ENCODE data around the gene SLC4A11. TPM values are rescaled to one million over a fixed set of nuclear protein-coding genes. Genes with fewer than 3 reads are reported as not detected.

Gene SLC4A11
- total RNA-seq, 1 experiment from 2014 or later, result 5.7 TPM

DNA sequence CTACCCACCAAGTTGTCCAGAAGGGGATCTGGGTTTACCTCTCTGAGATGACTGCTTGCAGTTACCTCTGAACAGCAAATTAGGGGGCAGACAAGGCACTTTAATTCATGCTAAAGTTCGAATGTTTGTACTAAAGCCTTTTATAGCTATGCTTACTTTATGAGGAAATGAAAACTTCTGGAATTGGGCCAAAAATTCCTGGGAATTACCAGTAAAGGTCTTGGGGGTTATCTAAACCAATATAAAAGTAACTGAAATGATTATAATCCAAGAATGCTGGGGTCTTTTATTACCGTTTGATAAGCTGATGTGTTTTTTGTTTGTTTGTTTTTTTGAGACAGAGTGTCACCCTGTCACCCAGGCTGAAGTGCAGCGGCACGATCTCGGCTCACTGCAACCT is 57.7 kb downstream of the SLC4A11 start:
- ChIA-PET POLR2A (interaction anchor here (0.7 kb wide), 1 partner anchor 44 kb away, joined by 4 read pairs; no protein-coding TSS in a partner anchor), CTCF (interaction anchor here (0.8 kb wide), 1 partner anchor 128 kb away, joined by 3 read pairs; no protein-coding TSS in a partner anchor)
- TF ChIP-seq, protein P1, sequence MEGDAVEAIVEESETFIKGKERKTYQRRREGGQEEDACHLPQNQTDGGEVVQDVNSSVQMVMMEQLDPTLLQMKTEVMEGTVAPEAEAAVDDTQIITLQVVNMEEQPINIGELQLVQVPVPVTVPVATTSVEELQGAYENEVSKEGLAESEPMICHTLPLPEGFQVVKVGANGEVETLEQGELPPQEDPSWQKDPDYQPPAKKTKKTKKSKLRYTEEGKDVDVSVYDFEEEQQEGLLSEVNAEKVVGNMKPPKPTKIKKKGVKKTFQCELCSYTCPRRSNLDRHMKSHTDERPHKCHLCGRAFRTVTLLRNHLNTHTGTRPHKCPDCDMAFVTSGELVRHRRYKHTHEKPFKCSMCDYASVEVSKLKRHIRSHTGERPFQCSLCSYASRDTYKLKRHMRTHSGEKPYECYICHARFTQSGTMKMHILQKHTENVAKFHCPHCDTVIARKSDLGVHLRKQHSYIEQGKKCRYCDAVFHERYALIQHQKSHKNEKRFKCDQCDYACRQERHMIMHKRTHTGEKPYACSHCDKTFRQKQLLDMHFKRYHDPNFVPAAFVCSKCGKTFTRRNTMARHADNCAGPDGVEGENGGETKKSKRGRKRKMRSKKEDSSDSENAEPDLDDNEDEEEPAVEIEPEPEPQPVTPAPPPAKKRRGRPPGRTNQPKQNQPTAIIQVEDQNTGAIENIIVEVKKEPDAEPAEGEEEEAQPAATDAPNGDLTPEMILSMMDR (IDR thresholded peaks at IDR 0.05; ENCODE audit: unreplicated experiment), result no peak
- H3K27me3 Mint-ChIP-seq (ENCODE audit: insufficient read depth, unreplicated experiment), result no peaks in the 10 kb centered on the region
- H3K4me1 Mint-ChIP-seq (ENCODE audit: insufficient read depth, unreplicated experiment), result peaks cover 10% of the 10 kb centered on the region
- intact Hi-C loops (cut with micrococcal nuclease), result no loop called here
- peaks cover 6% of the 10 kb centered on the region for H3K36me3 Mint-ChIP-seq (ENCODE audit: insufficient read depth, unreplicated experiment)
- H3K4me3 Mint-ChIP-seq (ENCODE audit: unreplicated experiment), result no peak overlapping the region
- H3K9me3 Mint-ChIP-seq (ENCODE audit: unreplicated experiment), result no peaks in the 10 kb centered on the region
- no TSS peak for BruUV-seq (replicated peaks)
- DNase-seq (ENCODE audit: unreplicated experiment), result no peak
- no peak overlapping the region for H3K27ac Mint-ChIP-seq (ENCODE audit: low read depth, unreplicated experiment)

DNA sequence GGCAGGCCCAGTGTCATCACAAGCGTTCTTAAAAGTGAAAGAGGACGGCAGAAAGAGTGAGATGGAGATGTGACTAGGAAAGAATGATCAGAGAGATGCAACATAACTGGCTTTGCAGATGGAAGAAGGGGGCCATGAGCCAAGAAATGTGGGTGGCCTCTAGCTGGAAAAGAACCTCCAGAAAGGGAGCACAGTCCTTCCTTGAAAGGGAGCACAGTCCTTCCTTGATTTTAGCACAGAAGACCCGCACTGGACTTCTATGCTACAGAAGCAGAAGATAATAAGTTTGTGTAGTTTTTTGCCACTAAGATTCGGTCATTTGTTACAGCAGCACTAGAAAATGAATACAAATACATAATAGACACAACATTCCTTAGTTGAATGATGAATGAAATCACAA is 58.7 kb downstream of the SLC4A11 start:
- no peaks in the 10 kb centered on the region for H3K9me3 Mint-ChIP-seq (ENCODE audit: unreplicated experiment)
- peaks cover 14% of the 10 kb centered on the region for H3K4me1 Mint-ChIP-seq (ENCODE audit: insufficient read depth, unreplicated experiment)
- TF ChIP-seq, protein P1 (IDR thresholded peaks at IDR 0.05; ENCODE audit: unreplicated experiment), result no peak
- no peak for DNase-seq (ENCODE audit: unreplicated experiment)
- ChIA-PET CTCF (interaction anchor here (0.6 kb wide), 1 partner anchor 39 kb away, joined by 3 read pairs; no protein-coding TSS in a partner anchor), POLR2A (interaction anchor here (2.3 kb wide), 1 partner anchor 23 kb away, joined by 14 read pairs; no protein-coding TSS in a partner anchor)
- no peak overlapping the region for H3K4me3 Mint-ChIP-seq (ENCODE audit: unreplicated experiment)
- no TSS peak for BruUV-seq (replicated peaks)
- no peak overlapping the region for H3K27ac Mint-ChIP-seq (ENCODE audit: low read depth, unreplicated experiment)
- H3K27me3 Mint-ChIP-seq (ENCODE audit: insufficient read depth, unreplicated experiment), result no peaks in the 10 kb centered on the region
- H3K36me3 Mint-ChIP-seq (ENCODE audit: insufficient read depth, unreplicated experiment), result peaks cover 4% of the 10 kb centered on the region
- intact Hi-C loops (cut with micrococcal nuclease), result no loop called here

DNA sequence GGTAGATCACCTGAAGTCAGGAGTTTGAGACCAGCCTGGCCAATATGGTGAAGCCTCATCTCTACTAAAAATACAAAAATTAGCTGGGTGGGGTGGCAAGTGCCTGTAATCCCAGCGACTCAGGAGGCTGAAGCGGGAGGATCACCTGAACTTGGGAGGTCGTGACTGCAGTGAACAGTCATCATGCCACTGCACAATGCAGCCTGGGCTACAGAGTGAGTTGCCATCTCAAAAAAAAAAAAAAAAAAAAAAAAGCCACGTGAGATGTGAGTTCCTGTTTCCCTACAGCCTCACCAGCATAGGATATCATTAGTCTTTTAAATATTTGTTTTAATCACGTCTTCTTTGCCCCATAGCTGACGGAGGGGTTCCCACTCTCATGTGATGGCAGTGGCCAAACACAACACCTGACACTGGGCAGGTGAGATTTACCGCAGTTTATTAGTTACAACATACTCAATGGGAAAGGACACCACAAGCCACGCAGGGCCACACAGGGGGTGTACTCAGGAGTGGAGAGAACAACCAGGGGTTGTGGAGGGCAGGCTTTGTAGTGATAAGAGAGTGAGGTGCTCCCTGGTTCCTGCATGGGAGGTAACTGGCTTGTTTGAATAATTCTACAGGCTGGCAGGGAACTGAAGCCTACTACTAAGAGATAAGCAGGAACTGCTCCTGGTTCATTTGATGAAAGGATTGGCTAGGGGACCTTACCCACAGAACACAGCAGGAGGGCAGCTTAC is 61.1 kb downstream of the SLC4A11 start:
- ChIA-PET POLR2A (interaction anchor here (1.5 to 2.3 kb wide), 2 partner anchors 10 to 25 kb away, joined by 3 to 14 read pairs; no protein-coding TSS in a partner anchor), CTCF (interaction anchor here (0.6 to 1.6 kb wide), 5 partner anchors 30 to 603 kb away, joined by 3 to 4 read pairs (median 4); no protein-coding TSS in a partner anchor)
- Mint-ChIP-seq H3K36me3 (ENCODE audit: insufficient read depth, unreplicated experiment) (peaks cover 4% of the 10 kb centered on the region), H3K4me3 (ENCODE audit: unreplicated experiment) (no peak overlapping the region), H3K9me3 (ENCODE audit: unreplicated experiment) (no peaks in the 10 kb centered on the region), H3K27me3 (ENCODE audit: insufficient read depth, unreplicated experiment) (no peaks in the 10 kb centered on the region), H3K27ac (ENCODE audit: low read depth, unreplicated experiment) (no peak overlapping the region), H3K4me1 (ENCODE audit: insufficient read depth, unreplicated experiment) (peaks cover 14% of the 10 kb centered on the region)
- intact Hi-C loops (cut with micrococcal nuclease), result loop anchor here (10.0 kb wide), 1 partner anchor 123 kb away; no protein-coding TSS in a partner anchor
- TF ChIP-seq, protein P1 (IDR thresholded peaks at IDR 0.05; ENCODE audit: unreplicated experiment), result no peak
- no peak for DNase-seq (ENCODE audit: unreplicated experiment)
- BruUV-seq (replicated peaks), result no TSS peak

Other genes with a start within 250 kb of the SLC4A11 start
- 0.88 and 1.0 TPM in 2 replicates for gene GNRH2, start 195.6 kb downstream of the SLC4A11 start, total RNA-seq (2022)
- 62.6 and 68.4 TPM in 2 replicates for gene MRPS26, start 193.1 kb downstream of the SLC4A11 start, total RNA-seq (2022)
- not detected in 2 replicates for gene OXT, start 167.6 kb downstream of the SLC4A11 start, total RNA-seq (2022)
- not detected in 2 replicates for gene AVP, start 154.5 kb downstream of the SLC4A11 start, total RNA-seq (2022)
- gene FASTKD5, start 79.3 kb downstream of the SLC4A11 start, total RNA-seq (2022), result 15.0 and 18.2 TPM in 2 replicates
- 5.0 and 5.9 TPM in 2 replicates for gene UBOX5, start 79.3 kb downstream of the SLC4A11 start, total RNA-seq (2022)
- gene LZTS3, start 65.6 kb downstream of the SLC4A11 start, total RNA-seq (2022), result 5.3 and 8.5 TPM in 2 replicates
- gene DDRGK1, start 34.5 kb downstream of the SLC4A11 start, total RNA-seq (2022), result 116 and 136 TPM in 2 replicates
- gene ITPA, start 29.7 kb downstream of the SLC4A11 start, total RNA-seq (2022), result 69.4 and 97.1 TPM in 2 replicates
- gene DNAAF9, start 168.5 kb upstream of the SLC4A11 start, total RNA-seq (2022), result 7.6 and 9.2 TPM in 2 replicates
- gene ATRN, start 231.8 kb upstream of the SLC4A11 start, total RNA-seq (2022), result 29.7 and 34.7 TPM in 2 replicates